IMR-90 (cell line): ENCODE results near the gene FBXL14. TPM values are rescaled to one million over a fixed set of nuclear protein-coding genes. Genes with fewer than 3 reads are reported as not detected.

ENCODE experiments used
- ATAC-seq: fragments of 200-7000 bp; cut with Tn5 transposase; 2 replicates; pipeline ENCODE4 v1.9.1; 2020; ENCODE audit warnings: low read depth, mild to moderate bottlenecking, moderate library complexity
- BruUV-seq: library from RNA; stranded (reverse); fragments of 400-500 nt; replicated peaks from 2 replicates; lab custom pipeline; 2021; lab: Mats Ljungman, UMichigan
- CTCF ChIA-PET: fragments of 300-600 bp; formaldehyde crosslinking; extraction: SDS; loops from one replicate; lab custom pipeline; 2021; ENCODE audit warnings: antibody characterized with exemption; lab: Yijun Ruan, JAX
- POLR2A ChIA-PET: fragments of 300-600 bp; sonication (Branson Sonifier 250); formaldehyde crosslinking; loops from one replicate; lab custom pipeline; 2022; ENCODE audit warnings: antibody characterized with exemption; ENCODE audit not compliant: unreplicated experiment; lab: Charles Lee
- DNase-seq: peaks from one replicate; pipeline ENCODE4 v3.0.0; 2013
- H2AFZ ChIP-seq: replicated peaks from 2 replicates; pipeline ENCODE3; 2013; ENCODE audit warnings: low read length, mild to moderate bottlenecking; ENCODE audit not compliant: poor library complexity
- H2AK5ac ChIP-seq: 2 replicates; pipeline ENCODE4 v1.6.1; 2013; ENCODE audit warnings: low read depth, low read length, inconsistent platforms
- H2AK9ac ChIP-seq: replicated peaks from 2 replicates; pipeline ENCODE3; 2013; ENCODE audit warnings: mild to moderate bottlenecking, low read depth, low read length, moderate library complexity; ENCODE audit not compliant: poor library complexity
- H2BK120ac ChIP-seq: 2 replicates; pipeline ENCODE4 v1.6.1; 2013; ENCODE audit warnings: low read depth, low read length, inconsistent platforms
- H2BK15ac ChIP-seq: 3 replicates; pipeline ENCODE4 v1.6.1; 2013; ENCODE audit warnings: low read depth, low read length, inconsistent platforms
- H2BK20ac ChIP-seq: 2 replicates; pipeline ENCODE4 v1.6.1; 2013; ENCODE audit warnings: low read depth, mild to moderate bottlenecking, inconsistent platforms, low read length, moderate library complexity
- H2BK5ac ChIP-seq: 2 replicates; pipeline ENCODE4 v1.6.1; 2013; ENCODE audit warnings: mild to moderate bottlenecking, low read depth, low read length, inconsistent platforms; ENCODE audit not compliant: poor library complexity, severe bottlenecking
- H3K14ac ChIP-seq: replicated peaks from 2 replicates; pipeline ENCODE4 v1.6.1; 2013; ENCODE audit warnings: low read depth, low read length, inconsistent platforms
- H3K18ac ChIP-seq: 2 replicates; pipeline ENCODE4 v1.6.1; 2013; ENCODE audit warnings: low read depth, low read length, control low read depth
- H3K23ac ChIP-seq: 2 replicates; pipeline ENCODE4 v1.6.1; 2013; ENCODE audit warnings: low read depth, low read length, inconsistent platforms
- H3K27ac ChIP-seq: 2 replicates; pipeline ENCODE4 v1.5.1; 2013; ENCODE audit warnings: mild to moderate bottlenecking, control low read depth, low read length; ENCODE audit not compliant: insufficient read depth
- H3K27me3 ChIP-seq: 2 replicates; pipeline ENCODE4 v1.6.1; 2013; ENCODE audit warnings: low read length; ENCODE audit not compliant: control insufficient read depth, insufficient read depth
- H3K36me3 ChIP-seq: 2 replicates; pipeline ENCODE4 v1.6.1; 2013; ENCODE audit warnings: low read length, mixed read lengths; ENCODE audit not compliant: control insufficient read depth, insufficient read depth
- H3K4ac ChIP-seq: 2 replicates; pipeline ENCODE4 v1.6.1; 2013; ENCODE audit warnings: low read depth, low read length, inconsistent platforms
- H3K4me1 ChIP-seq: 2 replicates; pipeline ENCODE4 v1.6.1; 2013; ENCODE audit warnings: low read length, mixed read lengths; ENCODE audit not compliant: control insufficient read depth, insufficient read depth
- H3K4me2 ChIP-seq: 2 replicates; pipeline ENCODE4 v1.6.1; 2013; ENCODE audit warnings: low read depth, mild to moderate bottlenecking, control low read depth, low read length, moderate library complexity
- H3K4me3 ChIP-seq: 2 replicates; pipeline ENCODE4 v1.5.1; 2013; ENCODE audit warnings: low read depth, mild to moderate bottlenecking, control low read depth, low read length, moderate library complexity; ENCODE audit not compliant: insufficient read depth
- H3K56ac ChIP-seq: 2 replicates; pipeline ENCODE4 v1.6.1; 2013; ENCODE audit warnings: low read length, inconsistent platforms; ENCODE audit not compliant: insufficient read depth; ENCODE audit errors: extremely low read depth
- H3K79me1 ChIP-seq, 2 experiments: 2 replicates each; pipeline ENCODE4 v1.6.1; 2013; ENCODE audit warnings: low read length in 2 of 2, inconsistent platforms in 1 of 2, low read depth in 1 of 2
- H3K9ac ChIP-seq: 2 replicates; pipeline ENCODE4 v1.6.1; 2013; ENCODE audit warnings: low read depth, low read length, control low read depth
- H3K9me1 ChIP-seq: 2 replicates; pipeline ENCODE4 v1.6.1; 2013; ENCODE audit warnings: low read length, inconsistent platforms; ENCODE audit not compliant: insufficient read depth
- H3K9me3 ChIP-seq: 2 replicates; pipeline ENCODE4 v1.6.1; 2013; ENCODE audit warnings: low read length; ENCODE audit not compliant: control insufficient read depth, insufficient read depth
- H4K20me1 ChIP-seq: 2 replicates; pipeline ENCODE4 v1.6.1; 2013; ENCODE audit warnings: low read length, inconsistent platforms; ENCODE audit not compliant: insufficient read depth
- H4K5ac ChIP-seq: 2 replicates; pipeline ENCODE4 v1.6.1; 2013; ENCODE audit warnings: mild to moderate bottlenecking, low read depth, low read length, control low read depth
- H4K8ac ChIP-seq, 2 experiments: 2 replicates each; pipeline ENCODE4 v1.6.1; 2013; ENCODE audit warnings: low read depth in 2 of 2, low read length in 2 of 2, control low read depth in 1 of 2, inconsistent platforms in 1 of 2
- H4K91ac ChIP-seq: 2 replicates; pipeline ENCODE4 v1.6.1; 2013; ENCODE audit warnings: low read depth, low read length, inconsistent platforms; ENCODE audit not compliant: insufficient read depth
- BHLHE40 ChIP-seq: fragments of 150-350 bp; IDR thresholded peaks from 2 replicates; pipeline ENCODE4 v1.6.1; 2016; ENCODE audit warnings: mild to moderate bottlenecking, low read depth, low read length
- CHD1 ChIP-seq: IDR thresholded peaks from 2 replicates; pipeline ENCODE4 v1.6.1; 2012; ENCODE audit warnings: low read depth, low read length, improper control_type of control experiment
- MAZ ChIP-seq: IDR thresholded peaks from 2 replicates; pipeline ENCODE4 v1.6.1; 2012; ENCODE audit warnings: low read depth, mild to moderate bottlenecking, low read length, improper control_type of control experiment, moderate library complexity, borderline replicate concordance
- MXI1 ChIP-seq: IDR thresholded peaks from 2 replicates; pipeline ENCODE4 v1.6.1; 2012; ENCODE audit warnings: low read depth, mild to moderate bottlenecking, low read length, moderate library complexity, borderline replicate concordance
- NFE2L2 ChIP-seq: fragments of 150-350 bp; IDR thresholded peaks from 2 replicates; pipeline ENCODE4 v1.6.1; 2016; ENCODE audit warnings: low read depth, mild to moderate bottlenecking, low read length
- POLR2A ChIP-seq: IDR thresholded peaks from 2 replicates; pipeline ENCODE4 v1.6.1; 2012; ENCODE audit warnings: mild to moderate bottlenecking, low read depth, low read length
- RAD21 ChIP-seq: IDR thresholded peaks from 2 replicates; pipeline ENCODE4 v1.6.1; 2012; ENCODE audit warnings: low read length, improper control_type of control experiment
- RCOR1 ChIP-seq: IDR thresholded peaks from 2 replicates; pipeline ENCODE4 v1.6.1; 2012; ENCODE audit warnings: mild to moderate bottlenecking, low read length, improper control_type of control experiment; ENCODE audit not compliant: insufficient replicate concordance
- WGBS, 2 experiments: methylation state at CpG; one replicate each; pipeline versions ENCODE4 v1.1.5 to v1.1.7; 2013; ENCODE audit warnings: missing lambda C conversion rate in 2 of 2; ENCODE audit not compliant: insufficient read length in 1 of 2; ENCODE audit errors: extremely low coverage in 2 of 2; 5-methylcytosine and 5-hydroxymethylcytosine counted together
- dilution Hi-C: fragments of 300-500 bp; cut with HindIII; formaldehyde crosslinking; loops from one replicate; pipeline ENCODE4 v1.14.3; 2018; ENCODE audit warnings: low sequenced_read_pairs; ENCODE audit not compliant: unreplicated experiment
- in situ Hi-C: fragments of 300-500 bp; cut with MboI; formaldehyde crosslinking; loops from 3 replicates; pipeline ENCODE4 v1.14.3; 2019; ENCODE audit warnings: low sequenced_read_pairs, inconsistent platforms, mixed read lengths
- intact Hi-C: fragments of 100-400 bp; cut with micrococcal nuclease; formaldehyde crosslinking; loops from 2 replicates; pipeline ENCODE4 v1.10.0; 2022
- polyA plus RNA-seq, 3 experiments: library from polyadenylated mRNA; depleted of rRNA; stranded (reverse); fragments of >200 nt; gene quantifications; 2 replicates each; pipeline ENCODE4 v1.2.3, GENCODE V29; 2012; ENCODE audit warnings: low replicate concordance in 1 of 3
- total RNA-seq: library from RNA; depleted of rRNA; stranded (reverse); fragments of >200 nt; gene quantifications from 2 replicates; pipeline ENCODE4 v1.2.3, GENCODE V29; 2012
- TF ChIP-seq, protein P1 (sequence below): fragments of 150-350 bp; IDR thresholded peaks from 2 replicates; pipeline ENCODE4 v1.6.1; 2016; ENCODE audit warnings: low read depth, mild to moderate bottlenecking, low read length, moderate library complexity, borderline replicate concordance
- TF ChIP-seq, protein P2 (sequence below): conservative IDR thresholded peaks from 2 replicates; pipeline ENCODE4 v1.5.1; 2012; ENCODE audit warnings: mild to moderate bottlenecking, low read depth, low read length, improper control_type of control experiment
- TF ChIP-seq, protein P3 (sequence below): fragments of 150-350 bp; IDR thresholded peaks from 2 replicates; pipeline ENCODE4 v1.6.1; 2017; ENCODE audit warnings: mild to moderate bottlenecking, antibody characterized with exemption, low read length, low read depth

FBXL14 gene
- total and polyA plus RNA-seq, 2 of the 4 experiments (the other 2 are of a cell fraction): 4.7 to 7.3 TPM

DNA sequence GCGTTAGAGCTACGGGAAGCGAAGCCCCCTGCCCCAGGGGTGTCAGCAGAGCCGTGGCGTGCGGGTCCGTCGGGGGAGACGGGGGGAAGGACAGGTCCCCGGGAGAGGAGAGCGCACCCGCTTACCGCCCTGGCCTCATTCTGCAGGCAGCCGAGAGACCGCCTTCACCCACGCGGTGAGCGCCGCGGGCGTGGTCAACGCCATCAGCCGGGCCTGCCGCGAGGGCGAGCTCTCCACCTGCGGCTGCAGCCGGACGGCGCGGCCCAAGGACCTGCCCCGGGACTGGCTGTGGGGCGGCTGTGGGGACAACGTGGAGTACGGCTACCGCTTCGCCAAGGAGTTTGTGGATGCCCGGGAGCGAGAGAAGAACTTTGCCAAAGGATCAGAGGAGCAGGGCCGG lies 45.2 kb upstream of the FBXL14 start:
- H3K23ac ChIP-seq: no peak overlapping the region
- no peaks in the 10 kb centered on the region for H3K27me3 ChIP-seq
- no peaks in the 10 kb centered on the region for H3K9me3 ChIP-seq
- no peak overlapping the region for H2BK20ac ChIP-seq
- no peak overlapping the region for H3K4me2 ChIP-seq
- H3K36me3 ChIP-seq: peaks cover 6% of the 10 kb centered on the region
- peaks cover 6% of the 10 kb centered on the region for H3K4me1 ChIP-seq
- in situ Hi-C loops: no loop called here
- no peak overlapping the region for H3K9ac ChIP-seq
- H3K79me1 ChIP-seq: peaks cover 14 to 63% of the 10 kb centered on the region in 2 experiments; a peak in 3 of 4 replicates
- ATAC-seq (no peak), DNase-seq (no peak)
- H3K18ac ChIP-seq: no peak overlapping the region
- H2BK120ac ChIP-seq: no peak overlapping the region
- TF ChIP-seq CHD1: no peak
- TF ChIP-seq NFE2L2: no peak
- TF ChIP-seq RCOR1: no peak
- TF ChIP-seq RAD21: no peak
- TF ChIP-seq, protein P1, sequence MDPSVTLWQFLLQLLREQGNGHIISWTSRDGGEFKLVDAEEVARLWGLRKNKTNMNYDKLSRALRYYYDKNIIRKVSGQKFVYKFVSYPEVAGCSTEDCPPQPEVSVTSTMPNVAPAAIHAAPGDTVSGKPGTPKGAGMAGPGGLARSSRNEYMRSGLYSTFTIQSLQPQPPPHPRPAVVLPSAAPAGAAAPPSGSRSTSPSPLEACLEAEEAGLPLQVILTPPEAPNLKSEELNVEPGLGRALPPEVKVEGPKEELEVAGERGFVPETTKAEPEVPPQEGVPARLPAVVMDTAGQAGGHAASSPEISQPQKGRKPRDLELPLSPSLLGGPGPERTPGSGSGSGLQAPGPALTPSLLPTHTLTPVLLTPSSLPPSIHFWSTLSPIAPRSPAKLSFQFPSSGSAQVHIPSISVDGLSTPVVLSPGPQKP: no peak
- no peak for TF ChIP-seq MAZ
- TF ChIP-seq BHLHE40: no peak
- TF ChIP-seq MXI1: no peak
- TF ChIP-seq POLR2A: no peak
- TF ChIP-seq, protein P2, sequence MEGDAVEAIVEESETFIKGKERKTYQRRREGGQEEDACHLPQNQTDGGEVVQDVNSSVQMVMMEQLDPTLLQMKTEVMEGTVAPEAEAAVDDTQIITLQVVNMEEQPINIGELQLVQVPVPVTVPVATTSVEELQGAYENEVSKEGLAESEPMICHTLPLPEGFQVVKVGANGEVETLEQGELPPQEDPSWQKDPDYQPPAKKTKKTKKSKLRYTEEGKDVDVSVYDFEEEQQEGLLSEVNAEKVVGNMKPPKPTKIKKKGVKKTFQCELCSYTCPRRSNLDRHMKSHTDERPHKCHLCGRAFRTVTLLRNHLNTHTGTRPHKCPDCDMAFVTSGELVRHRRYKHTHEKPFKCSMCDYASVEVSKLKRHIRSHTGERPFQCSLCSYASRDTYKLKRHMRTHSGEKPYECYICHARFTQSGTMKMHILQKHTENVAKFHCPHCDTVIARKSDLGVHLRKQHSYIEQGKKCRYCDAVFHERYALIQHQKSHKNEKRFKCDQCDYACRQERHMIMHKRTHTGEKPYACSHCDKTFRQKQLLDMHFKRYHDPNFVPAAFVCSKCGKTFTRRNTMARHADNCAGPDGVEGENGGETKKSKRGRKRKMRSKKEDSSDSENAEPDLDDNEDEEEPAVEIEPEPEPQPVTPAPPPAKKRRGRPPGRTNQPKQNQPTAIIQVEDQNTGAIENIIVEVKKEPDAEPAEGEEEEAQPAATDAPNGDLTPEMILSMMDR: no peak
- TF ChIP-seq, protein P3, sequence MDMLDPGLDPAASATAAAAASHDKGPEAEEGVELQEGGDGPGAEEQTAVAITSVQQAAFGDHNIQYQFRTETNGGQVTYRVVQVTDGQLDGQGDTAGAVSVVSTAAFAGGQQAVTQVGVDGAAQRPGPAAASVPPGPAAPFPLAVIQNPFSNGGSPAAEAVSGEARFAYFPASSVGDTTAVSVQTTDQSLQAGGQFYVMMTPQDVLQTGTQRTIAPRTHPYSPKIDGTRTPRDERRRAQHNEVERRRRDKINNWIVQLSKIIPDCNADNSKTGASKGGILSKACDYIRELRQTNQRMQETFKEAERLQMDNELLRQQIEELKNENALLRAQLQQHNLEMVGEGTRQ: no peak
- H2AK5ac ChIP-seq: no peak overlapping the region
- CTCF ChIA-PET: no interaction called here
- POLR2A ChIA-PET: no interaction called here
- dilution Hi-C loops: no loop called here
- no peak overlapping the region for H3K56ac ChIP-seq
- H4K91ac ChIP-seq: no peak overlapping the region
- H3K27ac ChIP-seq: no peak overlapping the region
- H4K5ac ChIP-seq: no peak overlapping the region
- no peak overlapping the region for H3K4ac ChIP-seq
- WGBS, 2 experiments: 88% methylated on average over 29 of the region's 40 CpGs; no CpG with 5 or more reads in 1 of the 2 experiments
- no peak overlapping the region for H2BK15ac ChIP-seq
- peaks cover 5% of the 10 kb centered on the region for H3K9me1 ChIP-seq
- intact Hi-C loops: no loop called here
- H2AFZ ChIP-seq: no peak overlapping the region
- no peak overlapping the region for H3K4me3 ChIP-seq
- H2AK9ac ChIP-seq: no peak overlapping the region
- H4K20me1 ChIP-seq: peaks cover 19% of the 10 kb centered on the region
- H4K8ac ChIP-seq: no peak overlapping the region
- H3K14ac ChIP-seq: no peak overlapping the region
- no TSS peak for BruUV-seq
- no peak overlapping the region for H2BK5ac ChIP-seq
